ENCODE measurements around the gene GRIN3B.
"Not testable (repeated sequence)": the region's sequence is repeated elsewhere in the genome, so short reads cannot be mapped to it uniquely, and the experiment has no call there.

GRIN3B gene

GRCh38 chr19:1018393-1018792 lies 18.2 kb downstream of the GRIN3B start:
- DNase-seq (ENCODE audit: extremely low read depth in 1 of 2, low read depth in 1 of 2) = no peak

- DNase-seq (ENCODE audit: extremely low read depth in 1 of 2, low read depth in 1 of 2) = no peak
These were observed 18.9 kb downstream of the GRIN3B start for GRCh38 chr19:1018932-1019615.

DNA sequence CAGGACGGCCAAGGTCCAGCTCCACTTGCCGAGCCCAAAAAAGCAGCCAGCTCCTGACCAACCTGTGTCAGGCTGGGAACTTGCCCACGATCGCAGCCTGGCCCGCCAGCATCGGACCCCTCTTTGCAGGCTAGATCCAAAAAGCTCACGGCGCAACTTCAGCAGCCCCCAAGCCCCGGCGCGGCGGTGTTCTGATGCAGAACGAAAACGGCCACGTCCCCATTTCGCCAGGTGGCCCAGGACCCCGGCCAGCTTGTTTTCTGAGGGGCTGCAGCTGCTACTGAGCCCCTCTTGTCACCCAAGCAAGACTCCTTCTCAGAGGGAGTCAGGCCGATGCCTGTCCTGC lies 19.4 kb downstream of the GRIN3B start:
- DNase-seq (ENCODE audit: extremely low read depth in 1 of 2, low read depth in 1 of 2) = no peak

- DNase-seq (ENCODE audit: extremely low read depth in 1 of 2, low read depth in 1 of 2) = no peak
These were observed 20.0 kb downstream of the GRIN3B start for GRCh38 chr19:1019980-1020867.

- DNase-seq (ENCODE audit: extremely low read depth in 1 of 2, low read depth in 1 of 2) = peak; percentile 96
These were observed 20.7 kb downstream of the GRIN3B start, which contains the start of gene TMEM259 for GRCh38 chr19:1020868-1021425. Gene TMEM259 (minus strand): TSS chr19:1021123. CDS start chr19:1020996, 127 bp downstream.

GRCh38 chr19:1023883-1024188 lies 23.6 kb downstream of the GRIN3B start:
- not testable (repeated sequence) for DNase-seq (ENCODE audit: extremely low read depth in 1 of 2, low read depth in 1 of 2)

GRCh38 chr19:1025080-1025479 lies 24.9 kb downstream of the GRIN3B start:
- not testable (repeated sequence) for DNase-seq (ENCODE audit: extremely low read depth in 1 of 2, low read depth in 1 of 2)

GRCh38 chr19:1025960-1026782 lies 26.0 kb downstream of the GRIN3B start, which contains the start of gene CNN2:
Gene CNN2 (plus strand): TSS chr19:1026608. CDS start chr19:1026662, 54 bp downstream.
- peak in 1 of 2 donors; percentile 58 for DNase-seq (ENCODE audit: extremely low read depth in 1 of 2, low read depth in 1 of 2)

DNA sequence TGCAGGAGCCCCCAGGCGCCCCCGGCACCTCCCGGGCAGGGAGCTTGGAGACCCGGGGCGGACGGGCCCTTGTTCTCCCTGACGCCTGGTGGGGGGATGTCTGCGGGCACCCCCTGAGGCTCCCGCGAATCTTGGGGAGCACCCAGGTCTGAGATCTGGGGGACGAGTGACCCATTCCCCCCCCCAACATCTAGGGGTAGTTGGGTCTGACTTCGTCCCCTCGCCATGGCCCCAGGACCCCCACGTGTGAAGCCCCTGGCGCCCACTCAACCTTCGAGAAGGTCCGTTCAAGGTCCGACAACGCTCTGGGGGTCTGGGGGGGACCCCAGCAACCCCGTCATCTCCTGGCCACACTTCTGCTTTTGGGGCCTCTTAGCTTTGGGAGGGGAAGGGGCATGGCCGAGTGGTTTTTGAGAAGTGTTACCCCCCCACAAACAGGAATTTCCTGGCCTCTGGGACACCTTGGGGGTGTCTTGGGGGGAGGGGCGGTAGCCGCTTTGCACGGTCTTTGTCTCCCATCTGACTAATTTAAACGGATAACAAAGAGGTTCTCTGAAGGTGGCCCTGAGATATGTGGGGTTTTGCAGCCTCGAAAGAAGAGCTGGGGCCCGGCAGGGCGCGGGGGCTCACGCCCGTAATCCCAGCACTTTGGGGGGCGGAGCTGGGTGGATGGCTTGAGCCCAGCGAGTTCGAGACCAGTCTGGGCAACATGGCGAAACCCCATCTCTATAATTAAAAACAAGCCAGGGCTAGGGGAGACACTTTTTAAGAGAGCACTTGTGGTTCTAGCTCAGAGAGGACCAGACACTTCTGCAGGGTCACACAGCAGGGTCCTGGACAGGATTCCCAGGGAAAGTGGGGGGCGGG lies 26.8 kb downstream of the GRIN3B start:
- DNase-seq (ENCODE audit: extremely low read depth in 1 of 2, low read depth in 1 of 2) = no peak

DNA sequence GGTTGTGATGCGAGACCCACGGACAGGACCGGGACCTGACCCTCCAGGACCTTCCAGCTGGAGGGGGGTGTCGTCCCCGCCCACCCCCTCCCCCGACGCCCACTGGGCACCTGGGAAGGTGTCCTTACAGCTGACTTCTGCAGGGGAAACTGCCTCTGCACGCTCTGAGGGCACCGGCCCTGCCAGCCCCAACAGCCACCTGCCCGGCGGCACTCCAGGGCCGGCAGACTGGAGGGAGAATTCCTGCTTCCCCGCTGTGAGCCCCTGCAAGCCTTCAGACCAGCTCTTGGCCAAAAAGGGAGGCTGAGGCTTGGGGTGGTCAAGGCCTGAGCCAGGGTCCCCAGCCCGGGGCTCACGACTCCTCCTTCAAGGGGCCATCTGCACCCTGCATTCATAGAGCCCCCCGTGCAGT lies 27.4 kb downstream of the GRIN3B start:
- no peak for DNase-seq (ENCODE audit: extremely low read depth in 1 of 2, low read depth in 1 of 2)

GRCh38 chr19:1028062-1028926 lies 28.1 kb downstream of the GRIN3B start:
- peak in 1 of 2 donors; percentile 46 for DNase-seq (ENCODE audit: extremely low read depth in 1 of 2, low read depth in 1 of 2)

GRCh38 chr19:1032264-1032867 lies 32.1 kb downstream of the GRIN3B start:
- no peak for DNase-seq (ENCODE audit: extremely low read depth in 1 of 2, low read depth in 1 of 2)

GRCh38 chr19:1035998-1036621 lies 35.9 kb downstream of the GRIN3B start:
- DNase-seq (ENCODE audit: extremely low read depth in 1 of 2, low read depth in 1 of 2) = no peak

GRCh38 chr19:1037621-1038064 lies 37.4 kb downstream of the GRIN3B start:
- DNase-seq (ENCODE audit: extremely low read depth in 1 of 2, low read depth in 1 of 2) = no peak

DNA sequence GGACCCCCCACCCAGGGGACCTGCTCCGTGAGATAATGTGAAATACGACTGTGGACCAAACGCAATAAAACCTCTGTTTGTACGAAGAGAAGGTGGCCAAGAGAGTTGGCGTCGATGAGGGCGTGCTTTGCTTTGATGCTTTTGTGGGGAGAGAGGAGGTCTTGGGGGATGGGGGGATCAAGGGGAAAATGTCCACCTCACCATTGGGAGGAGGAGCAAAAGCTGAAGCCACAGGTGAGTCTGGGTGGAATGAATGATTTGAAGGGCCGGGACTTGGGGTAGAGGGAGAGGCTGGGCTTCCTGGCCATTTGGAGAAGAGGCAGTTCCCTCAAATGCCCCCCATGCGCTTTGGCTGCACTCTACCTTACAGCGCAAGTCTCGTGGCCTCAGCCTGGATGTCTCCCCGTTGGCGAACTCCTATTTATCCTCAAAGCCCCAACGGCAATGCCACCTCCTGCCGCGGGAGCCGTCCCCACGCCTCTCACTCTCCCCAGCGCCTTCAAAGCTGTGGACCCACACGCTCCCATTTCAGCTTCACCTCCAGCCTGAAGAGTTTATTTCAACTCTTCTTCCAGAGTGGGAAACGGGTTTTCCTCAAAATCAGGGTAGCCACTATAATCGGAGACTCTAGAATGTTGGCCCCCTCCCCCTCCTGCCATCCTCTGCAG lies 38.9 kb downstream of the GRIN3B start:
- DNase-seq (ENCODE audit: extremely low read depth in 1 of 2, low read depth in 1 of 2) = no peak

GRCh38 chr19:1039646-1040475 lies 39.6 kb downstream of the GRIN3B start, which contains the start of gene ABCA7:
Gene ABCA7 (plus strand): TSS chr19:1040107. CDS start chr19:1041362, 1,255 bp downstream.
- peak; percentile 98 to 99 for DNase-seq (ENCODE audit: extremely low read depth in 1 of 2, low read depth in 1 of 2)

All from activated CD8-positive, alpha-beta memory T cell treated with anti-CD3 and anti-CD28 coated beads for 1 hour (primary cell).